GM12801 (cell line): ENCODE measurements around the gene KRTAP10-6.
"Not testable (repeated sequence)": the region's sequence is repeated elsewhere in the genome, so short reads cannot be mapped to it uniquely, and the experiment has no call there.

Experiments used
- TF ChIP-seq, protein P1 (sequence below): IDR thresholded peaks from one replicate; pipeline ENCODE4 v1.5.1; 2011; ENCODE audit warnings: control low read depth; ENCODE audit not compliant: insufficient read length; ENCODE audit errors: extremely low read depth

Gene KRTAP10-6

DNA sequence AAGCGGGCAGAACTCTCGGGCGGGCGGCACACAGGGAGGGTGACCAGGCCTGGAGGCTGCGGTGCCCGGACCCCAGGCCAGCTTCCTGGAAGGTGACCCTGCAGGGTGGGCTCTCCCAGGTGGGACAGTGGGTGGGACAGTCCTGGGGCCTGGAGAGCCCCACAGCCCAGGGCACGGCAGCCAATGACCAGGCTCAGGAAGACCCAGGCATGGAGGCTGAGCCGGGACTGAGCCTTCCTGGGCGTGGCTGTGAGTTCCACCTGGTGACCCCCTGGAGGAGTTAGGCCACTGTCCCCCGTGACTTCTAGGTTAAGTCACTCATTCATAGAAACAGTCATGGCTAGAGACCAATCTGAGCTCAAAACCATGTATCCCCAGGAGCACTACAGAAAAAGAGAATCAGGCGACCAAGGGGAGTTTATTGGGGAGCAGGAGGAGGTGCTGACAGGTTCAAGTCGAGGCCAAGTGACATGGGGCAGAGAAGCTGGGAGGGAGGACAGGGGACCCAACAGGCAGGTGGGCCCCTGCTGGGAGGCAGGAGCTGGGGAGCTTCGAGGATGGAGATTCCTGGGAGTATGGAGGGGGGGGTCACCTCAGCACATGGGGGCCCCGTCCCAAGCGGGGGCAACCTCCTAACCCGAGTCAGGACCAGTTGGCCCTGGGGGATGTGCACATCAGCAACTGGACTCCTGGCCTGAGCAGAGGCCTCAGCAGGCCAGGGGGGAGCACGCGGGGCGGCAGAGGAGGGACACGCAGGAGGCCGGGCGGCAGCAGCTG is 13.1 kb downstream of the KRTAP10-6 start:
- TF ChIP-seq, protein P1, sequence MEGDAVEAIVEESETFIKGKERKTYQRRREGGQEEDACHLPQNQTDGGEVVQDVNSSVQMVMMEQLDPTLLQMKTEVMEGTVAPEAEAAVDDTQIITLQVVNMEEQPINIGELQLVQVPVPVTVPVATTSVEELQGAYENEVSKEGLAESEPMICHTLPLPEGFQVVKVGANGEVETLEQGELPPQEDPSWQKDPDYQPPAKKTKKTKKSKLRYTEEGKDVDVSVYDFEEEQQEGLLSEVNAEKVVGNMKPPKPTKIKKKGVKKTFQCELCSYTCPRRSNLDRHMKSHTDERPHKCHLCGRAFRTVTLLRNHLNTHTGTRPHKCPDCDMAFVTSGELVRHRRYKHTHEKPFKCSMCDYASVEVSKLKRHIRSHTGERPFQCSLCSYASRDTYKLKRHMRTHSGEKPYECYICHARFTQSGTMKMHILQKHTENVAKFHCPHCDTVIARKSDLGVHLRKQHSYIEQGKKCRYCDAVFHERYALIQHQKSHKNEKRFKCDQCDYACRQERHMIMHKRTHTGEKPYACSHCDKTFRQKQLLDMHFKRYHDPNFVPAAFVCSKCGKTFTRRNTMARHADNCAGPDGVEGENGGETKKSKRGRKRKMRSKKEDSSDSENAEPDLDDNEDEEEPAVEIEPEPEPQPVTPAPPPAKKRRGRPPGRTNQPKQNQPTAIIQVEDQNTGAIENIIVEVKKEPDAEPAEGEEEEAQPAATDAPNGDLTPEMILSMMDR, result no peak

GRCh38 chr21:44578371-44579055 is 13.8 kb downstream of the KRTAP10-6 start:
- TF ChIP-seq, protein P1, result no peak

- TF ChIP-seq, protein P1, result no peak
Observed at GRCh38 chr21:44576025-44576420, 16.3 kb downstream of the KRTAP10-6 start.

DNA sequence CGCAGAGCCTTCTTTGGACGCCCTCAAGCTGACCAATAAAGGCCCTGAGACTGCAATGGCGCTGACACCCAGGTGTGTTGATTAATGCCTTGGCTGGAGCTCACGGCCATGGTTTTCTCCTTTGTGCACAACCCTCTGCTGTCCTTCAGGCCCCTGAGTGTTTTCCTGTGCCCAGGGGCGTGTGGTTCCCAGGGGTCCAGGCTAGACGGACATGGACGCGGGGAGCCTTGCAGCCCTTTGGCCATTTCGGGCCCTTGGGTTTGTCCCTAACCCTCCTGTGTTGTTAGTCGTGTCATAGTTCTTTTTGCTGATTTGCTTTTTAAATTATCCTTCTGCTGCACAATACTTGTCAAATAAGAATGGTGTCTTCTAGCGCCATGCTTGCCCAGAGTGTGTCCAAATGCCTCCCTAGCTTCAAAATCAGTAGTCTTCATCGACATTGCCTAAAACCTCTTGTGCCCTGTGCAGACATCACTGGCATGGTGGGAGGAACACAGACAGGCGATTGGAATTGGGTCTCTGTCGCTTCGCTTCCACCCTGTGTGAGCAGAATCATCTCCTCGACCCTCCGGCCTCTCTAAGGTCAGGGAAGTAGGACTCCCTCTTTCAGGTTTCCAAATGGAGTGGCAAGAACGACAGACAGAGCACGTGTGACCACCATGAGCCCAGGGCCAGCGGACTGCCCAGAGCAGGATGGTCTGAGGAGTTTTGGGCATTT is 16.8 kb downstream of the KRTAP10-6 start:
- TF ChIP-seq, protein P1, result no peak

GRCh38 chr21:44574457-44575306 is 17.6 kb downstream of the KRTAP10-6 start:
- TF ChIP-seq, protein P1, result no peak

DNA sequence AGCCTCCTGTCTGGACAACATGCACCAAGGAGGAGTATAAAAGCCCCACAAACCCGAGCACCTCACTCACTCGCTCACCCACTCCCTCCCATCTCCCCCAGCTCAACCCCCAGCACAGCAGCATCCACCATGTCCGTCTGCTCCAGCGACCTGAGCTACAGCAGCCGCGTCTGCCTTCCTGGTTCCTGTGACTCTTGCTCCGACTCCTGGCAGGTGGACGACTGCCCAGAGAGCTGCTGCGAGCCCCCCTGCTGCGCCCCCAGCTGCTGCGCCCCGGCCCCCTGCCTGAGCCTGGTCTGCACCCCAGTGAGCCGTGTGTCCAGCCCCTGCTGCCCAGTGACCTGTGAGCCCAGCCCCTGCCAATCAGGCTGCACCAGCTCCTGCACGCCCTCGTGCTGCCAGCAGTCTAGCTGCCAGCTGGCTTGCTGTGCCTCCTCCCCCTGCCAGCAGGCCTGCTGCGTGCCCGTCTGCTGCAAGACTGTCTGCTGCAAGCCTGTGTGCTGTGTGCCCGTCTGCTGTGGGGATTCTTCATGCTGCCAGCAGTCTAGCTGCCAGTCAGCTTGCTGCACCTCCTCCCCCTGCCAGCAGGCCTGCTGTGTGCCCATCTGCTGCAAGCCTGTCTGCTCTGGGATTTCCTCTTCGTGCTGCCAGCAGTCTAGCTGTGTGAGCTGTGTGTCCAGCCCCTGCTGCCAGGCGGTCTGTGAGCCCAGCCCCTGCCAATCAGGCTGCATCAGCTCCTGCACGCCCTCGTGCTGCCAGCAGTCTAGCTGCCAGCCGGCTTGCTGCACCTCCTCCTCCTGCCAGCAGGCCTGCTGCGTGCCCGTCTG is 18.5 kb downstream of the KRTAP10-6 start, which contains the start of gene KRTAP10-4:
Gene KRTAP10-4, plus strand, starts transcription at position 100 of the 827 bp plus-strand sequence. Its CDS starts 30 bp downstream, at position 130.
- TF ChIP-seq, protein P1, result not testable (repeated sequence)
